ENCODE measurements around the gene MIAT. TPM values are rescaled to one million over a fixed set of nuclear protein-coding genes. Genes with fewer than 3 reads are reported as not detected.
"Not testable (repeated sequence)": the region's sequence is repeated elsewhere in the genome, so short reads cannot be mapped to it uniquely, and the experiment has no call there.

MIAT gene
- total and polyA plus RNA-seq, 3 donors from 2014 or later = 1.7 to 3.3 (median 2.4) TPM

DNA sequence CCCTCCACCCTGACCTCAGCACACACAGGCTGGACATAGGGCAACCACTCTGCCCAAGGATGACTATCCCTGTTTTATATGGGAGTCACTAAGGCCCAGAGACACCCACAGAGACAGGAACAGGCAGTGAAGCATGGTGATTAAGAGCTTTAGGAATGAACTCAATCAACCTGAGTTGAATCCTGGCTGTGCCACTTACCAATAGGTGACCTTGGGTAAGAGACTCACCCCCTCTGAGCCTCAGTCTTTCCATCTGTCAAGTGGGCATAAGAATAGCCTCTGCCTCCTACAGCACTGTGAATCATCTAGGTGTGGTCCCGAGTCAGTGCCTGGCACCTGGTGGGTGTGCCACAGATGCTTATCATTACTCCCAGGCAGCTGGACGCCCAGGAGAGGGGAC is 46.4 kb upstream of the MIAT start:
- H3K4me1 ChIP-seq = no peaks in the 10 kb centered on the region
- no peaks in the 10 kb centered on the region for H3K9me3 ChIP-seq
- no peak for DNase-seq
- H3K27me3 ChIP-seq = no peaks in the 10 kb centered on the region
- TF ChIP-seq, protein P1, sequence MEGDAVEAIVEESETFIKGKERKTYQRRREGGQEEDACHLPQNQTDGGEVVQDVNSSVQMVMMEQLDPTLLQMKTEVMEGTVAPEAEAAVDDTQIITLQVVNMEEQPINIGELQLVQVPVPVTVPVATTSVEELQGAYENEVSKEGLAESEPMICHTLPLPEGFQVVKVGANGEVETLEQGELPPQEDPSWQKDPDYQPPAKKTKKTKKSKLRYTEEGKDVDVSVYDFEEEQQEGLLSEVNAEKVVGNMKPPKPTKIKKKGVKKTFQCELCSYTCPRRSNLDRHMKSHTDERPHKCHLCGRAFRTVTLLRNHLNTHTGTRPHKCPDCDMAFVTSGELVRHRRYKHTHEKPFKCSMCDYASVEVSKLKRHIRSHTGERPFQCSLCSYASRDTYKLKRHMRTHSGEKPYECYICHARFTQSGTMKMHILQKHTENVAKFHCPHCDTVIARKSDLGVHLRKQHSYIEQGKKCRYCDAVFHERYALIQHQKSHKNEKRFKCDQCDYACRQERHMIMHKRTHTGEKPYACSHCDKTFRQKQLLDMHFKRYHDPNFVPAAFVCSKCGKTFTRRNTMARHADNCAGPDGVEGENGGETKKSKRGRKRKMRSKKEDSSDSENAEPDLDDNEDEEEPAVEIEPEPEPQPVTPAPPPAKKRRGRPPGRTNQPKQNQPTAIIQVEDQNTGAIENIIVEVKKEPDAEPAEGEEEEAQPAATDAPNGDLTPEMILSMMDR (IDR thresholded peaks at IDR 0.05) = no peak
- no peak for TF ChIP-seq POLR2A (IDR thresholded peaks at IDR 0.05)
- no peaks in the 10 kb centered on the region for H3K36me3 ChIP-seq (ENCODE audit: low read depth, missing control alignments)
- H3K4me3 ChIP-seq = no peak overlapping the region
- WGBS, 2 donors = 86 to 100% methylated on average over 2 of the region's 2 CpGs
- no peak overlapping the region for H3K27ac ChIP-seq
- intact Hi-C loops (cut with DNase I; ENCODE audit: low total_unique reads) = no loop called here

DNA sequence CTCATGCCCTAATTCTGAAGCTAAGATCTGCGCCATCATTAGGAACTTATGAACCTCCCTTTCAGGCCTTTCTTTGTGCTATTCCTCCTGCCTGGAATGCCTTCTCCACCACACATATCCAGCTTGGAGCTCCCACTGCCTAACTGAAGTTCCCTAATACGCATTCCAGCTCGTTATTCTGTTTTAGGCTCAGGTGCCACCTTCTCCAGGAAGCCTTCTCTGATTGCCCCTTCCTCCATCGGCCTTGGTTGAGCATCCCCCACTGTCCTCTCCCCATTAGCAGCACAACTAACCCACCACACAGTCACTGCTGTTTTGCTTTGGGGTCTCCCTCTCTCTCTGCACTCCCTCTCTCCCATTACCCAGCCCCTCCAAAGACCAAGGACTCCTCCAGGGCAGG is 44.7 kb upstream of the MIAT start:
- Histone ChIP-seq H3K9me3 (no peaks in the 10 kb centered on the region), H3K4me3 (no peak overlapping the region), H3K27me3 (no peaks in the 10 kb centered on the region), H3K36me3 (ENCODE audit: low read depth, missing control alignments) (no peaks in the 10 kb centered on the region), H3K4me1 (peaks cover 3% of the 10 kb centered on the region), H3K27ac (no peak overlapping the region)
- TF ChIP-seq, protein P1 (IDR thresholded peaks at IDR 0.05) = no peak
- TF ChIP-seq POLR2A (IDR thresholded peaks at IDR 0.05) = no peak
- no peak for DNase-seq
- intact Hi-C loops (cut with DNase I; ENCODE audit: low total_unique reads) = no loop called here
- 84 to 90% methylated on average over 4 of the region's 4 CpGs for WGBS, 2 donors

DNA sequence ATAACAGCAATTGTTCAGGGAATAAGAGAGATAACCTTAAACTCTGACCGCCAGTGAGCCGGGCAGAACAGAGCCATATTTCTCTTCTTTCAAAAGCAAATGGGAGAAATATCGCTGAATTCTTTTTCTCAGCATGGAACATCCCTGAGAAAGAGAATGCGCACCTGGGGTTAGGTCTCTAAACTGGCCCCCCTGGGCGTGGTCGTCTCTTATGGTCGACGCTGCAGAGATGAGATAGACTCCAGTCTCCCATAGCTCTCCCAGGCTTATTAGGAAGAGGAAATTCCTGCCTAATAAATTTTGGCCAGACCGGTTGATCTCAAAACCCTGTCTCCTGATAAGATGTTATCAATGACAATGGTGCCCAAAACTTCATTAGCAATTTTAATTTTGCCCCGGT is 43.6 kb upstream of the MIAT start:
- intact Hi-C loops (cut with DNase I; ENCODE audit: low total_unique reads); H3K9me3 ChIP-seq; H3K4me1 ChIP-seq; DNase-seq; H3K27ac ChIP-seq; H3K27me3 ChIP-seq; H3K36me3 ChIP-seq (ENCODE audit: low read depth, missing control alignments); H3K4me3 ChIP-seq: not testable (repeated sequence)
- 39 to 58% methylated on average over 10 of the region's 10 CpGs for WGBS, 2 donors

DNA sequence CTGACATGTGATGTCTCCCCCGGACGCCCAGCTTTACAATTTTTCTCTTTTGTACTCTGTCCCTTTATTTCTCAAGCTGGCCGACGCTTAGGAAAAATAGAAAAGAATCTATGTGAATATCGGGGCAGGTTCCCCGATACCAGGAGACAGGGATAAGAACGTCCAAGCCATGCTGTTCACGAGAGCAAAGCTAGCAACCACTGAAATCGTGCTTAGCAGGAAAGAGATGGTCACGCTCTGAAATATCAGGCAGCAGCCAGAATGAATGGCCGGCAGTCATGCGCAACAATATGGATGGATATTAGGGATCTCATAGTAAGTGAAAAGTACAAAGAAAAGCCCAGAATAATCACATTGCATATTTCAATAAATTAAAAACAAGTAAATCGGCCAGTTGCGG is 43.1 kb upstream of the MIAT start:
- Histone ChIP-seq H3K4me3 (no peak overlapping the region), H3K27ac (no peak overlapping the region), H3K27me3 (no peaks in the 10 kb centered on the region), H3K4me1 (peaks cover 6% of the 10 kb centered on the region), H3K9me3 (no peaks in the 10 kb centered on the region), H3K36me3 (ENCODE audit: low read depth, missing control alignments) (no peaks in the 10 kb centered on the region)
- no peak for DNase-seq
- intact Hi-C loops (cut with DNase I; ENCODE audit: low total_unique reads) = no loop called here
- 63 to 81% methylated on average over 14 of the region's 14 CpGs for WGBS, 2 donors
- TF ChIP-seq, protein P1 (IDR thresholded peaks at IDR 0.05) = no peak
- no peak for TF ChIP-seq POLR2A (IDR thresholded peaks at IDR 0.05)

DNA sequence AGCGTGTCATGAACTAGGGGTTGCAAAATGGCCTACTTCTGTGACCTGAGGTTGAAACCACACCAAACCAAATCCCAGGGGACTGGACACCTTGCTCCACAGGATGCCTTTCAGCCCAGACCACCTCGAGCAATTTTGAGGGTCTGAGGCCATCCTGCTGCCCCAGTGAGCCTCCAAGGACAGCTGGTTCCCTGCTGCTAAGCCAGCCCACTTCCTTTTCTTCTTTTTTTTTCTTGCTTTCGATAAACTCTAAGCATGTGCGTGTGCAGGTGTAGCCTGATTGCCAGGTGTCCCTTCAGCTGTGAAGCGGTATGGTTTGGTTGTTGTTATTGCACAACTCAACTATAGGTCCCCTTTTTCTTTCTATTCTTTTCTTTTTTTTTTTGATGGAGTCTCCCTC is 42.2 kb upstream of the MIAT start:
- WGBS, 2 donors = 55 to 58% methylated on average over 5 of the region's 5 CpGs
- no peaks in the 10 kb centered on the region for H3K27me3 ChIP-seq
- DNase-seq = no peak
- no peak overlapping the region for H3K27ac ChIP-seq
- intact Hi-C loops (cut with DNase I; ENCODE audit: low total_unique reads) = no loop called here
- no peak overlapping the region for H3K4me3 ChIP-seq
- no peaks in the 10 kb centered on the region for H3K36me3 ChIP-seq (ENCODE audit: low read depth, missing control alignments)
- TF ChIP-seq POLR2A (IDR thresholded peaks at IDR 0.05) = no peak
- TF ChIP-seq, protein P1 (IDR thresholded peaks at IDR 0.05) = no peak
- H3K9me3 ChIP-seq = no peaks in the 10 kb centered on the region
- H3K4me1 ChIP-seq = peaks cover 6% of the 10 kb centered on the region
